Tibial artery (tissue), 4 donors: Measurements from ENCODE around the gene MPRIP.

Source experiments
- DNase-seq, 2 donors: peaks; one replicate each; pipeline ENCODE4 v3.0.0-alpha.2; 2019
- H3K27ac ChIP-seq, 2 donors: fragments of 200-600 bp; sonication (generic) in 1 of 2; 1 replicate in 1 of 2; 2 replicates in 1 of 2; pipeline ENCODE4 v1.5.1; 2018 to 2019; ENCODE audit warnings: mild to moderate bottlenecking in 1 of 2
- H3K27me3 ChIP-seq, 2 donors: fragments of 200-600 bp; sonication (generic) in 1 of 2; one replicate each; pipeline versions ENCODE4 v1.5.1 to v1.6.0; 2016 to 2019
- H3K36me3 ChIP-seq, 3 donors: fragments of 200-600 bp; sonication (generic) in 2 of 3; one replicate each; pipeline ENCODE4 v1.5.1; 2016 to 2019; ENCODE audit warnings: mild to moderate bottlenecking in 2 of 3
- H3K4me1 ChIP-seq, 4 donors: fragments of 200-600 bp; sonication (generic) in 2 of 4; 1 replicate in 3 of 4; 2 replicates in 1 of 4; pipeline ENCODE4 v1.5.1; 2016 to 2019
- H3K4me3 ChIP-seq, 2 donors: fragments of 200-600 bp; sonication (generic) in 1 of 2; 1 replicate in 1 of 2; 2 replicates in 1 of 2; pipeline ENCODE4 v1.5.1; 2018 to 2019; ENCODE audit warnings: mild to moderate bottlenecking in 2 of 2
- H3K9me3 ChIP-seq, 3 donors: fragments of 200-600 bp; sonication (generic) in 1 of 3; one replicate each; pipeline ENCODE4 v1.5.1; 2016 to 2019
- CTCF ChIP-seq, 2 experiments: fragments of 200-600 bp in 1 of 2; fragments of 450-650 bp in 1 of 2; IDR thresholded peaks; one replicate each; pipeline ENCODE4 v1.5.1; 2017 to 2019; ENCODE audit warnings: antibody characterized with exemption in 2 of 2, mild to moderate bottlenecking in 1 of 2, moderate library complexity in 1 of 2
- intact Hi-C: fragments of 100-400 bp; cut with DNase I; formaldehyde crosslinking; loops from one replicate; pipeline ENCODE4 v1.15.0; 2023; ENCODE audit warnings: low total_unique reads

The MPRIP gene

GRCh38 chr17:17217995-17218394 lies 175.7 kb downstream of the MPRIP start:
- no peak overlapping the region for H3K27ac ChIP-seq
- H3K9me3 ChIP-seq: no peaks in the 10 kb centered on the region
- intact Hi-C loops: no loop called here
- H3K27me3 ChIP-seq: no peaks in the 10 kb centered on the region
- TF ChIP-seq CTCF (IDR thresholded peaks at IDR 0.05): no peak
- peaks cover 96 to 100% (median 96%) of the 10 kb centered on the region in 3 donors for H3K36me3 ChIP-seq
- DNase-seq: no peak
- H3K4me3 ChIP-seq: no peak overlapping the region
- H3K4me1 ChIP-seq: no peaks in the 10 kb centered on the region

- no peak overlapping the region for H3K4me3 ChIP-seq
- H3K27ac ChIP-seq: no peak overlapping the region
- no peak for TF ChIP-seq CTCF (IDR thresholded peaks at IDR 0.05)
- DNase-seq: no peak
- intact Hi-C loops: no loop called here
- H3K4me1 ChIP-seq: no peaks in the 10 kb centered on the region
- H3K36me3 ChIP-seq: peaks cover 98 to 100% (median 98%) of the 10 kb centered on the region in 3 donors
- no peaks in the 10 kb centered on the region for H3K27me3 ChIP-seq
- no peaks in the 10 kb centered on the region for H3K9me3 ChIP-seq
Measured at GRCh38 chr17:17220529-17220928, 178.3 kb downstream of the MPRIP start.

GRCh38 chr17:17221329-17221728 lies 179.1 kb downstream of the MPRIP start:
- TF ChIP-seq CTCF (IDR thresholded peaks at IDR 0.05): no peak
- no peak for DNase-seq
- intact Hi-C loops: no loop called here
- peaks cover 98 to 100% (median 98%) of the 10 kb centered on the region in 3 donors for H3K36me3 ChIP-seq
- no peaks in the 10 kb centered on the region for H3K4me1 ChIP-seq
- no peak overlapping the region for H3K4me3 ChIP-seq
- no peaks in the 10 kb centered on the region for H3K27me3 ChIP-seq
- no peak overlapping the region for H3K27ac ChIP-seq
- no peaks in the 10 kb centered on the region for H3K9me3 ChIP-seq

GRCh38 chr17:17223736-17224135 lies 181.5 kb downstream of the MPRIP start:
- TF ChIP-seq CTCF (IDR thresholded peaks at IDR 0.05): no peak
- H3K4me3 ChIP-seq: no peak overlapping the region
- H3K4me1 ChIP-seq: peaks cover 0 to 7% (median 3%) of the 10 kb centered on the region in 4 donors
- peaks cover 98 to 100% (median 98%) of the 10 kb centered on the region in 3 donors for H3K36me3 ChIP-seq
- intact Hi-C loops: no loop called here
- H3K9me3 ChIP-seq: no peaks in the 10 kb centered on the region
- no peaks in the 10 kb centered on the region for H3K27me3 ChIP-seq
- H3K27ac ChIP-seq: no peak overlapping the region
- no peak for DNase-seq

- no peaks in the 10 kb centered on the region for H3K9me3 ChIP-seq
- no peak for DNase-seq
- no peaks in the 10 kb centered on the region for H3K27me3 ChIP-seq
- intact Hi-C loops: no loop called here
- peaks cover 0 to 7% (median 3%) of the 10 kb centered on the region in 4 donors for H3K4me1 ChIP-seq
- no peak overlapping the region for H3K4me3 ChIP-seq
- H3K36me3 ChIP-seq: peaks cover 95 to 100% (median 98%) of the 10 kb centered on the region in 3 donors
- TF ChIP-seq CTCF (IDR thresholded peaks at IDR 0.05): no peak
- no peak overlapping the region for H3K27ac ChIP-seq
Measured at GRCh38 chr17:17224137-17224536, 181.9 kb downstream of the MPRIP start.

- no peak overlapping the region for H3K4me3 ChIP-seq
- H3K36me3 ChIP-seq: peaks cover 90 to 100% (median 94%) of the 10 kb centered on the region in 3 donors
- H3K9me3 ChIP-seq: no peaks in the 10 kb centered on the region
- TF ChIP-seq CTCF (IDR thresholded peaks at IDR 0.05): no peak
- no peaks in the 10 kb centered on the region for H3K27me3 ChIP-seq
- no peak overlapping the region for H3K27ac ChIP-seq
- H3K4me1 ChIP-seq: peaks cover 0 to 7% (median 3%) of the 10 kb centered on the region in 4 donors
- no peak for DNase-seq
- intact Hi-C loops: no loop called here
Measured at GRCh38 chr17:17225901-17226300, 183.6 kb downstream of the MPRIP start.
